SK-N-MC (cell line): ENCODE data around the gene MAGI2.
A peak's percentile ranks its signal among the peaks of the same experiment; 100 is the strongest.

ENCODE experiments used
- DNase-seq: peaks from one replicate; pipeline ENCODE4 v3.0.0-alpha.2; 2011; ENCODE audit warnings: low read depth, low spot score
- H3K27ac ChIP-seq: fragments of 200-600 bp; sonication (generic); 2 replicates; pipeline ENCODE4 v1.5.1; 2016; ENCODE audit warnings: mixed run types
- H3K36me3 ChIP-seq: fragments of 200-600 bp; sonication (generic); 2 replicates; pipeline ENCODE4 v1.6.1; 2017; ENCODE audit warnings: antibody characterized with exemption, low read length, mixed read lengths; ENCODE audit not compliant: insufficient read depth
- H3K4me3 ChIP-seq: fragments of 200-600 bp; sonication (generic); 2 replicates; pipeline ENCODE4 v1.5.1; 2016
- H3K9ac ChIP-seq: fragments of 200-600 bp; sonication (generic); 2 replicates; pipeline ENCODE4 v1.8.0; 2017; ENCODE audit warnings: mixed run types, mixed read lengths; ENCODE audit not compliant: insufficient read length
- H3K9me3 ChIP-seq: fragments of 200-600 bp; sonication (generic); 2 replicates; pipeline ENCODE4 v1.6.1; 2017; ENCODE audit warnings: low read depth, mild to moderate bottlenecking, antibody characterized with exemption, low read length, moderate library complexity, mixed read lengths
- EZH2 ChIP-seq: fragments of 200-600 bp; sonication (generic); IDR thresholded peaks from one replicate; pipeline ENCODE4 v1.6.1; 2017; ENCODE audit warnings: antibody characterized with exemption
- FOXP2 ChIP-seq: optimal IDR thresholded peaks from 2 replicates; pipeline ENCODE3; 2011; ENCODE audit warnings: mild to moderate bottlenecking, moderate library complexity; ENCODE audit not compliant: insufficient read depth; ENCODE audit errors: extremely low read length, control extremely low read depth
- POLR2AphosphoS5 ChIP-seq: IDR thresholded peaks from 2 replicates; pipeline ENCODE4 v1.6.1; 2012; ENCODE audit warnings: mild to moderate bottlenecking, low read depth, low read length, borderline replicate concordance

The MAGI2 gene

GRCh38 chr7:79298145-79298760 lies 155.2 kb downstream of the MAGI2 start:
- peak; percentile 39 for DNase-seq
- TF ChIP-seq POLR2AphosphoS5, result no peak
- TF ChIP-seq EZH2, result no peak
- no peak for TF ChIP-seq FOXP2

GRCh38 chr7:79296553-79297320 lies 156.7 kb downstream of the MAGI2 start:
- Histone ChIP-seq H3K9ac (no peak overlapping the region), H3K36me3 (no peaks in the 10 kb centered on the region), H3K4me3 (no peak overlapping the region), H3K27ac (no peak overlapping the region), H3K9me3 (no peaks in the 10 kb centered on the region)
- no peak for DNase-seq
- TF ChIP-seq POLR2AphosphoS5, result no peak
- no peak for TF ChIP-seq FOXP2
- TF ChIP-seq EZH2, result no peak

More at GRCh38 chr7:79298145-79298760, 155.2 kb downstream of the MAGI2 start:
- Histone ChIP-seq H3K9me3 (no peaks in the 10 kb centered on the region), H3K27ac (no peak overlapping the region), H3K36me3 (no peaks in the 10 kb centered on the region), H3K4me3 (no peak overlapping the region), H3K9ac (no peak overlapping the region)

GRCh38 chr7:79293655-79294142 lies 159.8 kb downstream of the MAGI2 start:
- TF ChIP-seq FOXP2 (no peak), POLR2AphosphoS5 (no peak), EZH2 (no peak)
- Histone ChIP-seq H3K36me3 (no peaks in the 10 kb centered on the region), H3K4me3 (no peak overlapping the region), H3K9me3 (no peaks in the 10 kb centered on the region), H3K9ac (no peak overlapping the region), H3K27ac (no peak overlapping the region)
- no peak for DNase-seq

- DNase-seq, result no peak
- TF ChIP-seq FOXP2 (no peak), EZH2 (no peak)
- no peak overlapping the region for H3K27ac ChIP-seq
- H3K36me3 ChIP-seq, result no peaks in the 10 kb centered on the region
- no peak overlapping the region for H3K4me3 ChIP-seq
- H3K9ac ChIP-seq, result no peak overlapping the region
- H3K9me3 ChIP-seq, result no peaks in the 10 kb centered on the region
Measured at GRCh38 chr7:79292834-79293233, 160.6 kb downstream of the MAGI2 start.

- no peak overlapping the region for H3K4me3 ChIP-seq
- H3K27ac ChIP-seq, result no peak overlapping the region
Measured at GRCh38 chr7:79291498-79291865, 162.0 kb downstream of the MAGI2 start.

GRCh38 chr7:79290841-79291497 lies 162.5 kb downstream of the MAGI2 start:
- no peak for TF ChIP-seq FOXP2
- TF ChIP-seq EZH2, result no peak
- TF ChIP-seq POLR2AphosphoS5, result no peak
- no peak overlapping the region for H3K27ac ChIP-seq

More at GRCh38 chr7:79291498-79291865, 162.0 kb downstream of the MAGI2 start:
- H3K9me3 ChIP-seq, result no peaks in the 10 kb centered on the region
- DNase-seq, result no peak
- no peak overlapping the region for H3K9ac ChIP-seq
- no peaks in the 10 kb centered on the region for H3K36me3 ChIP-seq
- TF ChIP-seq POLR2AphosphoS5 (no peak), FOXP2 (no peak), EZH2 (no peak)

GRCh38 chr7:79290398-79290797 lies 163.1 kb downstream of the MAGI2 start:
- H3K9ac ChIP-seq, result no peak overlapping the region
- DNase-seq, result no peak
- no peaks in the 10 kb centered on the region for H3K9me3 ChIP-seq
- no peak for TF ChIP-seq EZH2
- no peak for TF ChIP-seq FOXP2
- TF ChIP-seq POLR2AphosphoS5, result no peak
- H3K27ac ChIP-seq, result no peak overlapping the region
- H3K4me3 ChIP-seq, result no peak overlapping the region
- no peaks in the 10 kb centered on the region for H3K36me3 ChIP-seq

More at GRCh38 chr7:79290841-79291497, 162.5 kb downstream of the MAGI2 start:
- H3K9me3 ChIP-seq, result no peaks in the 10 kb centered on the region
- no peak overlapping the region for H3K4me3 ChIP-seq
- no peaks in the 10 kb centered on the region for H3K36me3 ChIP-seq
- H3K9ac ChIP-seq, result no peak overlapping the region
- DNase-seq, result no peak

GRCh38 chr7:79288655-79289054 lies 164.8 kb downstream of the MAGI2 start:
- Histone ChIP-seq H3K9ac (no peak overlapping the region), H3K36me3 (no peaks in the 10 kb centered on the region), H3K9me3 (no peaks in the 10 kb centered on the region), H3K4me3 (no peak overlapping the region), H3K27ac (no peak overlapping the region)
- DNase-seq, result no peak
- no peak for TF ChIP-seq POLR2AphosphoS5
- TF ChIP-seq EZH2, result no peak
- TF ChIP-seq FOXP2, result no peak

- Histone ChIP-seq H3K27ac (no peak overlapping the region), H3K36me3 (no peaks in the 10 kb centered on the region), H3K9me3 (no peaks in the 10 kb centered on the region), H3K9ac (no peak overlapping the region), H3K4me3 (no peak overlapping the region)
- no peak for TF ChIP-seq EZH2
- no peak for TF ChIP-seq FOXP2
- TF ChIP-seq POLR2AphosphoS5, result no peak
- DNase-seq, result no peak
Measured at GRCh38 chr7:79287981-79288380, 165.5 kb downstream of the MAGI2 start.
